ENCODE results near the gene PRDX1.
"Not testable (repeated sequence)": the region's sequence is repeated elsewhere in the genome, so short reads cannot be mapped to it uniquely, and the experiment has no call there.

DNA sequence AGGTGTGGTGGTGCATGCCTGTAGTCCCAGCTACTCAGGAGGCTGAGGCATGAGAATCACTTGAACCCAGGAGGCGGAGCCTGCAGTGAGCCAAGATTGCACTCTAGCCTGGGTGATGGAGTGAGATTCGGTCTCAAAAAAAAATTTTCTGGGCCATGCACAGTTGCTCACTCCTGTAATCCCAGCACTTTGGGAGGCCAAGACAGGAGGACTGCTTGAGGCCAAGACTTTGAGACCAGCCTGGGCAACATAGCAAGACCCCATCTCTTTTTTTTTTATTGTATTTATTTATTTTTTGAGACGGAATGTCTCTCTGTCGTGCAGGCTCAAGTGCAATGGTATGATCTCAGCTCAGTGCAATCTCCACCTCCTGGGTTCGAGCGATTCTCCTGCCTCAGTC, 47.5 kb downstream of the PRDX1 start:
- TF ChIP-seq, protein P1, sequence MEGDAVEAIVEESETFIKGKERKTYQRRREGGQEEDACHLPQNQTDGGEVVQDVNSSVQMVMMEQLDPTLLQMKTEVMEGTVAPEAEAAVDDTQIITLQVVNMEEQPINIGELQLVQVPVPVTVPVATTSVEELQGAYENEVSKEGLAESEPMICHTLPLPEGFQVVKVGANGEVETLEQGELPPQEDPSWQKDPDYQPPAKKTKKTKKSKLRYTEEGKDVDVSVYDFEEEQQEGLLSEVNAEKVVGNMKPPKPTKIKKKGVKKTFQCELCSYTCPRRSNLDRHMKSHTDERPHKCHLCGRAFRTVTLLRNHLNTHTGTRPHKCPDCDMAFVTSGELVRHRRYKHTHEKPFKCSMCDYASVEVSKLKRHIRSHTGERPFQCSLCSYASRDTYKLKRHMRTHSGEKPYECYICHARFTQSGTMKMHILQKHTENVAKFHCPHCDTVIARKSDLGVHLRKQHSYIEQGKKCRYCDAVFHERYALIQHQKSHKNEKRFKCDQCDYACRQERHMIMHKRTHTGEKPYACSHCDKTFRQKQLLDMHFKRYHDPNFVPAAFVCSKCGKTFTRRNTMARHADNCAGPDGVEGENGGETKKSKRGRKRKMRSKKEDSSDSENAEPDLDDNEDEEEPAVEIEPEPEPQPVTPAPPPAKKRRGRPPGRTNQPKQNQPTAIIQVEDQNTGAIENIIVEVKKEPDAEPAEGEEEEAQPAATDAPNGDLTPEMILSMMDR (IDR thresholded peaks at IDR 0.05; ENCODE audit: low read depth, low read length) = not testable (repeated sequence)
- TF ChIP-seq EZH2phosphoT487 (IDR thresholded peaks at IDR 0.05; ENCODE audit: low read depth) = not testable (repeated sequence)
